Prostate gland (tissue), 2 donors: Measurements from ENCODE around the gene GALNTL6.

Experiments
- CTCF ChIP-seq, 4 experiments: fragments of 200-600 bp in 2 of 4; fragments of 450-650 bp in 2 of 4; sonication (generic) in 2 of 4; IDR thresholded peaks; 1 replicate in 3 of 4; 2 replicates in 1 of 4; pipeline ENCODE4 v1.5.1; 2016 to 2019; ENCODE audit warnings: antibody characterized with exemption in 4 of 4, mild to moderate bottlenecking in 2 of 4, moderate library complexity in 2 of 4
- POLR2A ChIP-seq: fragments of 450-650 bp; IDR thresholded peaks from one replicate; pipeline ENCODE4 v1.6.1; 2016; ENCODE audit warnings: antibody characterized with exemption, mild to moderate bottlenecking

- TF ChIP-seq CTCF (IDR thresholded peaks at IDR 0.05) (no peak), POLR2A (no peak)
Observed at GRCh38 chr4:172978848-172979247, 1165.6 kb downstream of the GALNTL6 start.
